ENCODE results near the gene ALDH3A2.

The ALDH3A2 gene

DNA sequence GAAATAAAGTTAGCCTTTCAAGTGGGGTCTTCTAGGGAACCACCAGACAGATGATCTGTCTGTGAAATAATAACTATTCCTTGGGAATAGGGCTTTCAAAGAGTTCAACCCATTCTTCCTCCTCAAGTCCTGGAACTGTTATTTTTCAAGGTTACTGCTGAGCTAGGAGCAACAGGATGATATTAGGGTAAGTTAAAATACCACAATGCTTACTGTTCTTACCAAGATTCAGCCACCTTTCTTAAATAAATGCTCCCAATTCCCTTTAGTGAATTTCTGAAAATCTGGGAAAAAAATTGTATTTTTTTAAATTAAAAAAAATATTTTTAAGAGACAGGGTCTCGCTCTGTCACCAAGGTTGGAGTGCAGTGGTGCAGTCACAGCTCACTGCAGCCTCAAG, 26.9 kb upstream of the ALDH3A2 start:
- TF ChIP-seq CTCF (IDR thresholded peaks at IDR 0.05; ENCODE audit: low read depth, low read length) = no peak

GRCh38 chr17:19626079-19626478, 22.5 kb upstream of the ALDH3A2 start:
- TF ChIP-seq CTCF (IDR thresholded peaks at IDR 0.05; ENCODE audit: low read depth, low read length) = no peak
- H3K4me3 ChIP-seq (ENCODE audit: low read depth, low read length) = no peak overlapping the region

More for the DNA sequence above, 26.9 kb upstream of the ALDH3A2 start:
- H3K4me3 ChIP-seq (ENCODE audit: low read depth, low read length) = no peak overlapping the region

- TF ChIP-seq CTCF (IDR thresholded peaks at IDR 0.05; ENCODE audit: low read depth, low read length) = no peak
- no peak overlapping the region for H3K4me3 ChIP-seq (ENCODE audit: low read depth, low read length)
These were observed 19.1 kb upstream of the ALDH3A2 start for GRCh38 chr17:19629449-19629848.

DNA sequence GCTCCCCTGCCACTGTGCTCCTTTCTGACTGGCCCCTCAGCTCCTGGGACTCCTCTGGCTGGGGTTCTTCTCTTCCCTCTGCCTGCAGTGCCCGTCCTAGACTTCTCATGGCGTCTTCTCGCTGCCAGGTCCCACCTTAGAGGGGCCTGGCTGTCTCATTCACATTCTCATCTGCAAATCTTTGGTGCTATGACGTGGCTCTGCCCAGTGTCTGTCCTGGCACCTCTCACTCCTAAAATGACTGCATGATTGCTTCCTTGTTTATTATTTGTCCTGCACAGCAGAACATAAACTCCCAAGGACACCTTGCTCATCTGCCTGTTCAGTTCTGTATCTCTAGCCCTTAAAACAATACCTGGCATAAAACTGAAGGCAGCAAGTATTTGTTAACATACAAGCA, 18.5 kb upstream of the ALDH3A2 start:
- no peak for TF ChIP-seq CTCF (IDR thresholded peaks at IDR 0.05; ENCODE audit: low read depth, low read length)
- no peak overlapping the region for H3K4me3 ChIP-seq (ENCODE audit: low read depth, low read length)

DNA sequence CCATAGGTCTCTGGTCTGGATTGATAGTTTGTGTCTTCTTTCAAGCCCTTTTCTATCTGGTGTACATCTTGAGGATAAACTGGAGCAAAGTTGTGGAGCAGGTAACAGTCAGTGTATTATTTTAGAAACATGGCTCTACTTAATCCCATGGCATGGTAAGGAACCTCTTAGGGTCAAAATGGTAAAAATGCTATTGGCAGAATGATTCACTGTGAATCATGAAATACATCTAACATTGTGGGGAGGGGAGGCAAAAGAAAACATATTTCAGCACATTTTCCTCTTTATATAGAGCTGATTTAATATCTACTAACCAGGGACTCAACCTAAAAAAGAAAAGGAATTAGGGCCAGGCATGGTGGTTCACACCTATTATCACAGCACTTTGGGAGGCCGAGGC, 17.9 kb upstream of the ALDH3A2 start:
- no peak for TF ChIP-seq CTCF (IDR thresholded peaks at IDR 0.05; ENCODE audit: low read depth, low read length)
- no peak overlapping the region for H3K4me3 ChIP-seq (ENCODE audit: low read depth, low read length)

- no peak for TF ChIP-seq CTCF (IDR thresholded peaks at IDR 0.05; ENCODE audit: low read depth, low read length)
- H3K4me3 ChIP-seq (ENCODE audit: low read depth, low read length) = no peak overlapping the region
These were observed 16.6 kb upstream of the ALDH3A2 start for GRCh38 chr17:19631905-19632304.

- no peak overlapping the region for H3K4me3 ChIP-seq (ENCODE audit: low read depth, low read length)
- no peak for TF ChIP-seq CTCF (IDR thresholded peaks at IDR 0.05; ENCODE audit: low read depth, low read length)
These were observed 6.7 kb upstream of the ALDH3A2 start for GRCh38 chr17:19641687-19642372.
